B cell (primary cell): ENCODE measurements around the gene CPED1. TPM values are rescaled to one million over a fixed set of nuclear protein-coding genes. Genes with fewer than 3 reads are reported as not detected.
"Not testable (repeated sequence)": the region's sequence is repeated elsewhere in the genome, so short reads cannot be mapped to it uniquely, and the experiment has no call there.

Experiments
- ATAC-seq: fragments of 200-7000 bp; cut with Tn5 transposase; one replicate; pipeline ENCODE4 v1.10.0; 2021; ENCODE audit warnings: low read depth, mild to moderate bottlenecking, moderate number of reproducible peaks, moderate library complexity
- CTCF ChIA-PET: fragments of 350-600 bp; sonication (Branson Sonifier 250); formaldehyde crosslinking; loops from one replicate; lab custom pipeline; 2021; ENCODE audit warnings: antibody characterized with exemption, inconsistent platforms; lab: Charles Lee
- POLR2A ChIA-PET: fragments of 350-600 bp; sonication (Branson Sonifier 250); formaldehyde crosslinking; loops from one replicate; lab custom pipeline; 2021; ENCODE audit warnings: antibody characterized with exemption; lab: Charles Lee
- DNase-seq: peaks from one replicate; pipeline ENCODE4 v3.0.0; 2013
- H2AFZ ChIP-seq: 2 replicates; pipeline ENCODE4 v1.6.1; 2012; ENCODE audit warnings: mild to moderate bottlenecking, low read depth, low read length; ENCODE audit not compliant: insufficient read depth, poor library complexity, severe bottlenecking
- H3K27ac ChIP-seq, 2 donors: 1 replicate in 1 of 2; 2 replicates in 1 of 2; pipeline ENCODE4 v1.5.1; 2012 to 2013; ENCODE audit warnings: low read length in 2 of 2, mild to moderate bottlenecking in 2 of 2, moderate library complexity in 1 of 2
- H3K27me3 ChIP-seq, 4 experiments: fragments of 200-600 bp in 1 of 4; sonication (generic) in 1 of 4; replicated peaks in 1 of 4; 1 replicate in 2 of 4; 2 replicates in 2 of 4; pipeline versions ENCODE4 v1.6.1 to v1.7.0; 2013 to 2016; ENCODE audit warnings: low read length in 3 of 4, mild to moderate bottlenecking in 2 of 4, mixed read lengths in 1 of 4, moderate library complexity in 1 of 4; ENCODE audit not compliant: insufficient read depth in 4 of 4, control insufficient read depth in 3 of 4; ENCODE audit errors: control extremely low read depth in 1 of 4
- H3K36me3 ChIP-seq, 2 experiments: replicated peaks in 1 of 2; 1 replicate in 1 of 2; 2 replicates in 1 of 2; pipeline versions ENCODE4 v1.6.1 to v1.7.1; 2013; ENCODE audit warnings: low read length in 1 of 2; ENCODE audit not compliant: insufficient read depth in 2 of 2, control insufficient read depth in 1 of 2; ENCODE audit errors: control extremely low read depth in 1 of 2, extremely low read depth in 1 of 2
- H3K4me1 ChIP-seq, 2 donors: fragments of 200-600 bp in 1 of 2; sonication (generic) in 1 of 2; 1 replicate in 1 of 2; 2 replicates in 1 of 2; pipeline versions ENCODE4 v1.5.1 to v1.6.1; 2013 to 2017; ENCODE audit warnings: low read length in 2 of 2; ENCODE audit not compliant: control insufficient read depth in 2 of 2, insufficient read depth in 2 of 2
- H3K4me2 ChIP-seq: replicated peaks from 2 replicates; pipeline ENCODE3; 2012; ENCODE audit warnings: mild to moderate bottlenecking, low read depth, low read length; ENCODE audit not compliant: poor library complexity, severe bottlenecking
- H3K4me3 ChIP-seq, 5 experiments: fragments of 200-600 bp in 1 of 5; sonication (generic) in 1 of 5; 1 replicate in 3 of 5; 2 replicates in 2 of 5; pipeline versions ENCODE4 v1.5.1 to v1.7.0; 2011 to 2016; ENCODE audit warnings: low read length in 4 of 5, mild to moderate bottlenecking in 4 of 5, low read depth in 2 of 5, control low read depth in 1 of 5, moderate library complexity in 1 of 5; ENCODE audit not compliant: insufficient read depth in 1 of 5; ENCODE audit errors: control extremely low read depth in 1 of 5, extremely low read depth in 1 of 5
- H3K79me2 ChIP-seq: fragments of 200-600 bp; sonication (generic); one replicate; pipeline ENCODE4 v1.6.0; 2016; ENCODE audit warnings: low read length; ENCODE audit not compliant: control insufficient read depth, insufficient read depth
- H3K9ac ChIP-seq: fragments of 200-600 bp; sonication (generic); 2 replicates; pipeline ENCODE4 v1.6.1; 2017; ENCODE audit warnings: mild to moderate bottlenecking, low read length, moderate library complexity
- H3K9me3 ChIP-seq, 3 donors: one replicate each; pipeline versions ENCODE4 v1.6.1 to v1.7.1; 2013; ENCODE audit warnings: low read length in 2 of 3; ENCODE audit not compliant: control insufficient read depth in 2 of 3, insufficient read depth in 1 of 3; ENCODE audit errors: control extremely low read depth in 1 of 3
- H4K20me1 ChIP-seq: 2 replicates; pipeline ENCODE4 v1.6.0; 2012; ENCODE audit warnings: mild to moderate bottlenecking, low read length; ENCODE audit not compliant: insufficient read depth, control insufficient read depth, poor library complexity, severe bottlenecking
- H3K27ac Mint-ChIP-seq: one replicate; pipeline ENCODE4 v1.8.0; 2021; ENCODE audit warnings: mixed read lengths
- H3K27me3 Mint-ChIP-seq: one replicate; pipeline ENCODE4 v1.8.0; 2021; ENCODE audit warnings: mixed read lengths
- H3K4me1 Mint-ChIP-seq: one replicate; pipeline ENCODE4 v1.8.0; 2021; ENCODE audit warnings: mixed read lengths
- H3K4me3 Mint-ChIP-seq: one replicate; pipeline ENCODE4 v1.8.0; 2021; ENCODE audit warnings: mixed read lengths
- H3K9me3 Mint-ChIP-seq: one replicate; pipeline ENCODE4 v1.8.0; 2022; ENCODE audit warnings: mixed read lengths; ENCODE audit not compliant: insufficient read depth
- CTCF ChIP-seq: fragments of 200-600 bp; IDR thresholded peaks from one replicate; pipeline ENCODE4 v1.8.0; 2022; ENCODE audit warnings: antibody characterized with exemption, mild to moderate bottlenecking
- EZH2 ChIP-seq: IDR thresholded peaks from 2 replicates; pipeline ENCODE4 v1.6.1; 2012; ENCODE audit warnings: borderline replicate concordance, low read depth, mild to moderate bottlenecking, moderate library complexity, low read length; ENCODE audit not compliant: insufficient read depth, poor library complexity, severe bottlenecking
- WGBS: methylation state at CpG from one replicate; pipeline ENCODE4 v1.1.5; 2013; ENCODE audit warnings: missing lambda C conversion rate; ENCODE audit not compliant: insufficient coverage; 5-methylcytosine and 5-hydroxymethylcytosine counted together
- intact Hi-C: fragments of 100-400 bp; cut with micrococcal nuclease; formaldehyde crosslinking; loops from one replicate; pipeline ENCODE4 v1.10.0; 2022
- polyA plus RNA-seq: library from polyadenylated mRNA; depleted of rRNA; stranded (reverse); fragments of >200 nt; gene quantifications from 2 replicates; pipeline ENCODE4 v1.2.3, GENCODE V29; 2012
- total RNA-seq, 2 donors: library from RNA; stranded (reverse); fragments of 120-200 nt in 1 of 2; gene quantifications; 1 replicate in 1 of 2; 2 replicates in 1 of 2; pipeline versions ENCODE4 v1.2.3 to v1.2.4, GENCODE V29; 2013 to 2022

CPED1 gene
- total and polyA plus RNA-seq, 2 donors (not counting 1 experiment from before 2014, with no cell fraction given), result 0.44 to 3.8 TPM

DNA sequence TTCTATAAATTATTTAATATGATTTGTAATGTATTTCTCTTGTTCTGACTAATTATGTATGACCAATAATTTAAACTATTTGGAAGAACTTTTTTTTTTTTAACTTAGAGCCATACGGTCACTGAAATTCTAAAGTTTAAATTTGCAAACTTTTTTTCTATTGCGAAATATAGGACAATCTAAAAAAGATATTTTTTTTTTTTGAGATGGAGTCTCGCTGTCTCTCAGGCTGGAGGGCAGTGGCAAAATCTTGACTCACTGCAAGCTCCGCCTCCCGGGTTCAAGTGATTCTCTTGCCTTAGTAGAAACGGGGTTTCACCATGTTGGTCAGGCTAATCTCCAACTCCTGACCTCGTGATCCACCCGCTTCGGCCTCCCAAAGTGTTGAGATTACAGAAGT lies 130.5 kb downstream of the CPED1 start:
- 96% methylated on average over 4 of the region's 9 CpGs for WGBS
- H3K27ac Mint-ChIP-seq, result no peak overlapping the region
- intact Hi-C loops, result no loop called here

GRCh38 chr7:121123032-121123431 lies 134.5 kb downstream of the CPED1 start:
- Mint-ChIP-seq H3K27ac (no peak overlapping the region), H3K9me3 (no peaks in the 10 kb centered on the region), H3K4me3 (no peak overlapping the region), H3K27me3 (no peaks in the 10 kb centered on the region), H3K4me1 (no peaks in the 10 kb centered on the region)
- no peak for DNase-seq
- no CpG with 5 or more reads among the region's 2 CpGs for WGBS
- Histone ChIP-seq H3K27me3 (no peaks in the 10 kb centered on the region), H3K4me3 (no peak overlapping the region), H3K79me2 (no peaks in the 10 kb centered on the region), H3K4me2 (no peak overlapping the region), H3K4me1 (no peaks in the 10 kb centered on the region), H3K9me3 (peaks cover 0 to 1% (median 0%) of the 10 kb centered on the region in 3 donors), H4K20me1 (no peaks in the 10 kb centered on the region), H3K27ac (no peak overlapping the region), H2AFZ (no peak overlapping the region), H3K36me3 (peaks cover 0 to 5% of the 10 kb centered on the region in 2 experiments), H3K9ac (no peak overlapping the region)
- ChIA-PET POLR2A (no interaction called here), CTCF (no interaction called here)
- TF ChIP-seq EZH2 (no peak), CTCF (no peak)
- no peak for ATAC-seq
- intact Hi-C loops, result loop anchor here (10.0 kb wide), 1 partner anchor 242 kb away; no protein-coding TSS in a partner anchor

More for the DNA sequence above, 130.5 kb downstream of the CPED1 start:
- Histone ChIP-seq H3K4me3 (no peak overlapping the region), H3K4me2 (no peak overlapping the region), H3K36me3 (no peaks in the 10 kb centered on the region), H3K9me3 (no peaks in the 10 kb centered on the region), H2AFZ (no peak overlapping the region), H3K27ac (no peak overlapping the region), H3K9ac (no peak overlapping the region), H3K4me1 (no peaks in the 10 kb centered on the region), H3K79me2 (no peaks in the 10 kb centered on the region), H4K20me1 (no peaks in the 10 kb centered on the region), H3K27me3 (no peaks in the 10 kb centered on the region)
- TF ChIP-seq CTCF (no peak), EZH2 (no peak)
- ATAC-seq, result no peak
- ChIA-PET CTCF (interaction anchor here (0.7 kb wide), 1 partner anchor 891 kb away, joined by 3 read pairs; no protein-coding TSS in a partner anchor), POLR2A (no interaction called here)
- Mint-ChIP-seq H3K4me3 (no peak overlapping the region), H3K27me3 (no peaks in the 10 kb centered on the region), H3K9me3 (no peaks in the 10 kb centered on the region), H3K4me1 (no peaks in the 10 kb centered on the region)
- no peak for DNase-seq

DNA sequence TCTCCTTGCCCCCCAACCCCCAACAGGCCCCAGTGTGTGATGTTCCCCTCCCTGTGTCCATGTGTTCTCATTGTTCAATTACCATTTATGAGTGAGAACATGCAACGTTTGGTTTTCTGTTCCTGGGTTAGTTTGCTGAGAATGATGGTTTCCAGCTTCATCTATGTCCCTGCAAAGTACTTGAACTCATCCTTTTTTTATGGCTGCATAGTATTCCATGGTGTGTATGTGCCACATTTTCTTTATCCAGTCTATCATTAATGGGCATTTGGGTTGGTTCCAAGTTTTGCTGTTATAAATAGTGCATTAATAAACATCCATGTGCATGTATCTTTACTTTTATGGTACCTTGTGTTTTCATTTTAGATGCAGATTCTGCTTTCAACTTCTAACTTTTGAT lies 136.9 kb downstream of the CPED1 start:
- H3K27me3 Mint-ChIP-seq, H3K27ac ChIP-seq, H3K4me1 Mint-ChIP-seq, DNase-seq, H3K9me3 Mint-ChIP-seq, ATAC-seq, H2AFZ ChIP-seq, POLR2A ChIA-PET, H3K4me3 ChIP-seq, H3K79me2 ChIP-seq, H3K9me3 ChIP-seq, H3K36me3 ChIP-seq, H3K4me1 ChIP-seq, H3K4me3 Mint-ChIP-seq, H3K27me3 ChIP-seq, H3K4me2 ChIP-seq, H4K20me1 ChIP-seq, H3K9ac ChIP-seq: not testable (repeated sequence)
- no CpG with 5 or more reads among the region's 1 CpG for WGBS
- intact Hi-C loops, result loop anchor here (10.0 kb wide), 1 partner anchor 239 kb away; no protein-coding TSS in a partner anchor
- CTCF ChIA-PET, result interaction anchor here (1.9 kb wide), 1 partner anchor 211 kb away, joined by 12 read pairs; no protein-coding TSS in a partner anchor
- H3K27ac Mint-ChIP-seq, result peak overlapping the region; percentile 47
